Thyroid gland (tissue), 4 donors: Measurements from ENCODE around the gene SMAD3. TPM values are rescaled to one million over a fixed set of nuclear protein-coding genes. Genes with fewer than 3 reads are reported as not detected.

ENCODE experiments used
- DNase-seq, 2 donors: peaks; one replicate each; pipeline ENCODE4 v3.0.0-alpha.2; 2019
- H3K27ac ChIP-seq, 3 donors: fragments of 200-600 bp; sonication (generic); 1 replicate in 2 of 3; 2 replicates in 1 of 3; pipeline ENCODE4 v1.5.1; 2016 to 2019; ENCODE audit warnings: mild to moderate bottlenecking in 1 of 3, moderate library complexity in 1 of 3
- H3K27me3 ChIP-seq: fragments of 200-600 bp; sonication (generic); one replicate; pipeline ENCODE4 v1.5.1; 2019
- H3K36me3 ChIP-seq, 2 donors: fragments of 200-600 bp; sonication (generic); one replicate each; pipeline ENCODE4 v1.5.1; 2016 to 2019
- H3K4me1 ChIP-seq, 2 donors: fragments of 200-600 bp; sonication (generic); one replicate each; pipeline ENCODE4 v1.5.1; 2017 to 2019
- H3K4me3 ChIP-seq, 3 donors: fragments of 200-600 bp; sonication (generic); replicated peaks in 1 of 3; 1 replicate in 2 of 3; 2 replicates in 1 of 3; pipeline ENCODE4 v1.5.1; 2016; ENCODE audit warnings: mild to moderate bottlenecking in 1 of 3
- H3K9me3 ChIP-seq: fragments of 200-600 bp; sonication (generic); one replicate; pipeline ENCODE4 v1.5.1; 2017
- CTCF ChIP-seq, 6 experiments: fragments of 200-600 bp in 3 of 6; fragments of 450-650 bp in 3 of 6; sonication (generic) in 3 of 6; IDR thresholded peaks; one replicate each; pipeline ENCODE4 v1.5.1; 2016 to 2019; ENCODE audit warnings: antibody characterized with exemption in 6 of 6, mild to moderate bottlenecking in 2 of 6, inconsistent platforms in 1 of 6, moderate library complexity in 1 of 6
- POLR2A ChIP-seq, 2 donors: fragments of 450-650 bp; IDR thresholded peaks; one replicate each; pipeline ENCODE4 v1.6.1; 2017; ENCODE audit warnings: antibody characterized with exemption in 2 of 2, mild to moderate bottlenecking in 2 of 2, moderate library complexity in 1 of 2
- WGBS, 2 donors: methylation state at CpG; one replicate each; pipeline ENCODE4 v1.1.5; 2017; 5-methylcytosine and 5-hydroxymethylcytosine counted together
- intact Hi-C: fragments of 100-400 bp; cut with DNase I; formaldehyde crosslinking; loops from one replicate; pipeline ENCODE4 v1.15.1; 2023
- total RNA-seq, 4 donors: library from RNA; depleted of rRNA; stranded (reverse); fragments of >200 nt; gene quantifications; one replicate each; pipeline ENCODE4 v1.2.3, GENCODE V29; 2016

Gene SMAD3
- total RNA-seq, 4 donors from 2014 or later = 33.6 to 66.5 (median 47.3) TPM

DNA sequence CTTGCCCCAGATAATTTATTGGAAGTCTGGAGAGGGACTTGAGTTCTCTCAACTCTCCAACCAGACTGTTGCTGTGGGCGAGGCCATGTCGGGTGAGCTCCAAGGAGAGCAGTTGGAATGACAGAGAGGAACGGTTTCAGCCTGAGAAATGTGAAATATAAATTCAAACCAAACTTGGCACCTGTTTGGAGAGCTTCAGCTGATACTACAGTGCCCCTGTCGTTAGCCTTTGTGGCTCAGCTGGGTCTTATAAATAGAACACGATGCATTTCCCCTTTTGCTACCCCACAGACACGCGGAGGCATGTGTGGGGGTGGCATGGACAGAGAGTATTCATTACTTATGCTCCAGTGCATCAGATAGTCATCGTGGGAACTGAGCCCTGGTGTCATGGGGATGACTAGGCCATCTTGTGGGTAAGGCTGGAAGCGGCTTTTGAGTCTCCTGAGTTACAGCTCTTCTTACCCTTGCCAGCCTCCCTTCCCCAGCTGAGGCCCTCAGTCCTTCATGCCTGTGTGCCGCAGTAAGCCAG, 15.6 kb downstream of the SMAD3 start:
- no peak overlapping the region for H3K4me3 ChIP-seq
- no peaks in the 10 kb centered on the region for H3K36me3 ChIP-seq
- peak in 1 of 2 donors; percentile 33 for DNase-seq
- peaks cover 82 to 96% of the 10 kb centered on the region in 2 donors for H3K4me1 ChIP-seq
- 35 to 43% methylated on average over 10 of the region's 10 CpGs for WGBS, 2 donors
- H3K9me3 ChIP-seq = no peaks in the 10 kb centered on the region
- intact Hi-C loops = no loop called here
- no peaks in the 10 kb centered on the region for H3K27me3 ChIP-seq
- TF ChIP-seq POLR2A (IDR thresholded peaks at IDR 0.05) = no peak
- peak in 1 of 6 experiments; percentile 6 for TF ChIP-seq CTCF (IDR thresholded peaks at IDR 0.05)
- peak overlapping the region; percentile 62 to 71 (median 65) for H3K27ac ChIP-seq

DNA sequence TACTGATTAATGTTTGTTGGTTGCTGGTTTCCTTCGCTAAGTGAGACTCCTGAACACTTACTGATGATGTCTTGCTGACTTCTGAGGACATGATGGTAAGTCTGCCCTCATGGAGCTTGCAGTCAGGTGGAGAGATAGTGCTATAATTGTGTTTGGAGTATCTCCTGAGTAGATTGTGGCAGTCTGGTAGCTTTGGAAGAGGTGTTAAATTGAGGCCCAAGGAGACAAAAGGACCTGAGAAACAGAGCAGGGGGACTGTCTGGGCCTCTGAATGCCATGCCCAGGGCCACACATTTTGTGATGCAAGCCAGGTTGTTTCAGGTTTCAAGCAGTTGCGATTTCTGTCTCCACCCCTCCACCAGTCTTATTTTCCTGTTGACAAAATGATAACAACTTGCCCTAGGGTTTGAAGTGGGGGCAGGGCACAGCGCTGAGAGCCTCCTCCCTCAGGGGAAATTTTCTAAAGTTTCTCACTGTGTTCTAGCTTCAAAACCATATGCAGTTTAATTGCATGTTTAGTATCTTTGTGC, 16.7 kb downstream of the SMAD3 start:
- Histone ChIP-seq H3K4me1 (peaks cover 83 to 96% of the 10 kb centered on the region in 2 donors), H3K36me3 (no peaks in the 10 kb centered on the region), H3K9me3 (no peaks in the 10 kb centered on the region), H3K27me3 (no peaks in the 10 kb centered on the region), H3K27ac (peak overlapping the region; percentile 62 to 71 (median 65)), H3K4me3 (no peak overlapping the region)
- WGBS, 2 donors = 47 to 54% methylated on average over 3 of the region's 3 CpGs
- DNase-seq = peak in 1 of 2 donors; percentile 47
- TF ChIP-seq CTCF (IDR thresholded peaks at IDR 0.05) = no peak
- intact Hi-C loops = no loop called here

DNA sequence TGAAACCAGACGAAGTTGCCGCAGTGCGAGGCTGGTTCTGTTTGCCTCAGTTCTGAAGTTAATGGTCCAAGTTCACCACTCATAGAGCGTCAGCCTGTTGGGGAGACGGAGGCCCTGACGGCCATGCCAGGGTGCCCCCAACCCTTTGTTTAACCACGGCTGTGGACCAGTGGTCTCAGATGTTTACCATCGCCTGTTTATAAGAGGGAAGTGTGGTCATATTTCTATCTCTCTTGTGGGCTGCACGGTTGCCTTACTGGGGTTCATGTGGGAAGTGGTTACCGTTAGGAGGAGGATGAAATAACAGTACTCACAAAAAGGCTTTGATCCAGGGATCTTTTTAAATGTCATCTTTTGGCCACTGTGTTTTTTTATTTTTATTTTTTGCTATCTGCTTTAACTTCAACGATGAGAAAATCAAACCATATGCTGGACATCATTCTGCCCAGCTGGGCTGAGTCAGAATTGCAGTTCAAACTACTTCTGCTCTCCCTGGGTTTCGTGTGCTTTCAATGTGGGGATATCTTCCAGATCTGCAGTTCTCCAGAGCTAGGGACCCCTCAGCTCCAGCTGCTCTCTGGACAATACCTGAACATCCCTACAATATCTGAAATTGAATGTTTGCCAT, 17.8 kb downstream of the SMAD3 start:
- peak overlapping the region; percentile 62 to 71 (median 65) for H3K27ac ChIP-seq
- 75 to 85% methylated on average over 11 to 12 of the region's 12 CpGs for WGBS, 2 donors
- no peaks in the 10 kb centered on the region for H3K36me3 ChIP-seq
- intact Hi-C loops = no loop called here
- TF ChIP-seq POLR2A (IDR thresholded peaks at IDR 0.05) (no peak), CTCF (IDR thresholded peaks at IDR 0.05) (no peak)
- H3K27me3 ChIP-seq = no peaks in the 10 kb centered on the region
- DNase-seq = no peak
- no peak overlapping the region for H3K4me3 ChIP-seq
- H3K4me1 ChIP-seq = peaks cover 90 to 96% of the 10 kb centered on the region in 2 donors
- no peaks in the 10 kb centered on the region for H3K9me3 ChIP-seq

DNA sequence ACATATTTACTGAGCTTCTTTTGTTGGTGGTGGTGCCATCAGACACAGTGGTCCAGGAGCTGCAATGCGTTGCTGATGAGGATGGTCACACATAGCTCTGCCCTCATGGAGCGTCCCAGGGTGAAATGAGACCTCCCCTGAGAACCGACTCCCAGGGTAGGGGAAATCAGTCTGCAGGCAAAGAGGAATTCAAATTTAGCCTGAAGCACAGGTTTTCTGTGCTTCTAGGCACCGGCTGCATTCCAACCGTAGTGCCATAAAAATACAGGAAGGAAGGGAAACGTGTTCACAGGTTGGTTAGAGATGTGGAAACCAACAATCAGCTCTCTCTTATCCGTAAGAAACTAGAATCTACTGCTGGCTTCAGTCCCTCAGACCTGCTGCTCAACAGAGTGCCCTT, 19.2 kb downstream of the SMAD3 start:
- Histone ChIP-seq H3K9me3 (no peaks in the 10 kb centered on the region), H3K27me3 (no peaks in the 10 kb centered on the region), H3K27ac (peak overlapping the region in 2 of 3 donors; percentile 73 to 78), H3K4me1 (peaks cover 91 to 97% of the 10 kb centered on the region in 2 donors), H3K36me3 (no peaks in the 10 kb centered on the region), H3K4me3 (no peak overlapping the region)
- intact Hi-C loops = no loop called here
- no peak for TF ChIP-seq CTCF (IDR thresholded peaks at IDR 0.05)
- no peak for TF ChIP-seq POLR2A (IDR thresholded peaks at IDR 0.05)
- no peak for DNase-seq
- WGBS, 2 donors = 75 to 87% methylated on average over 7 of the region's 7 CpGs

DNA sequence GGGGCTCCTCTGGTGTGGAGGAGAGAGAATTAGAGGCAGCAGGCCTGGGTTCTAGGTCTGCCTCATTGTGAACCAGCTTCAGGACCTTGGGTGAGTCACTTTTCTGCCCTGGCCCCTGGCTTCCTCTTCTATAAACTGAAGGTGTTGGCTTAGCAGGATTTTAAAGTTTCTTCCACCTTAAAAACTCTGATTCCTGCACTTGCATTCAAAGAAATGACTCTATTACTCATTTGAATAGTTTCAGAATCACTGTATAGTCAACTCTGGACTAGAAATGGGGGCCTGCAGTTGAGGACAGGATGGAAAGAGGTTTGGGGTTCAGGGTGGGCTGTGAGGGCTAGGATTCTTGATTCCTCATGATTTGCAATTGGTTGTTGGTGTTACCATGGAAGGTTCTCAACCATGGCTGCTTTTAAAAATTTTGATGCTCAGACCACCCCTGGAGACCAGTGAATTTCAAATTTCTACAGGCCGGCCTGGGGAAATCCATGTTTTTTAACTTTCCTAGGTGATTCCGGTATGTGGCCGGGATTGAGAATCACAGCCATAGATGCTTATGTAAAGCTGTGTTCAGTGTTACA, 19.9 kb downstream of the SMAD3 start:
- Histone ChIP-seq H3K27ac (peak overlapping the region; percentile 57 to 78 (median 73)), H3K4me3 (no peak overlapping the region), H3K9me3 (no peaks in the 10 kb centered on the region), H3K27me3 (no peaks in the 10 kb centered on the region), H3K4me1 (peaks cover 91 to 97% of the 10 kb centered on the region in 2 donors), H3K36me3 (no peaks in the 10 kb centered on the region)
- DNase-seq = no peak
- intact Hi-C loops = no loop called here
- TF ChIP-seq CTCF (IDR thresholded peaks at IDR 0.05) (no peak), POLR2A (IDR thresholded peaks at IDR 0.05) (no peak)
- WGBS, 2 donors = 64 to 65% methylated on average over 3 of the region's 3 CpGs
